NCI-H526 (cell line): ENCODE data around the gene TNFRSF25.

ENCODE experiments used
- DNase-seq, 2 experiments: peaks; one replicate each; lab custom pipeline; 2025; lab: John Stamatoyannopoulos, UW

TNFRSF25 gene

DNA sequence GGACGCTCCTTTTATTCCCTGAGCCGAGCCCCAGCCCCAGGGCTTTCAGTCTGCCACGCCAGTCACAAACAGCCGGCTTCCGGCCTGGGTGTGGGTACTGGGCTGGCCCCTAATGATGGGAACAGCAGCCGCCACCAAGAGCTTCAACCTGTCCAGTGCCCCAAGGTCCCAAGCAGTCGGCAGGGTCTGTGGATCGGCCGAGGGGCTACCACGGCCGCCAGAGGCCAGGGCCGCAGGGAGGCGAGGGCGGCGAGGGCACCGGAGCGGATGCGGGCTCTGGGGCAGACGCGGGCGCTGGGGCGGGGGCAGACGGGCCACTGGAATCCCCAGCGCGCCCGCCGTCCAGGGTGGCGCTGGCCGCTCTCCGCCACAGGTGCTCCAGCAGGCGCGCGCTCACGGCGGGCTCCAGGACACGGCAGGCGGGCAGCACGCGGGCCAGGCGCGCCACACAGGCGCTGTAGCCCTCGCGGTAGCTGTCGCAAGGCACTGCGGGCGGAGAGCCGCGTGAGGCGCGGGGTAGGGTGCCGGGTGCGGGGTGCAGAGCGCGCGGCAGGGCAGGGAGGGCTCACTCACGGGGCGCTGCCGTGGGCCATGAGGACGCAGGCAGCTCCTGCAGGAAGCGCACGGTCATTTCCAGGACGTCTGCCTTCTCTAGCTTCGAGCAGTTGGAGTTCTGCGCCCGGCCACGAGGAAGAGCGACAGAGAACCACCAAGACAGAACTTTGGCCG lies 47.1 kb downstream of the TNFRSF25 start:
- DNase-seq: peak in 1 of 2 experiments; percentile 69

GRCh38 chr1:6417961-6418667 lies 47.9 kb downstream of the TNFRSF25 start:
- no peak for DNase-seq

DNA sequence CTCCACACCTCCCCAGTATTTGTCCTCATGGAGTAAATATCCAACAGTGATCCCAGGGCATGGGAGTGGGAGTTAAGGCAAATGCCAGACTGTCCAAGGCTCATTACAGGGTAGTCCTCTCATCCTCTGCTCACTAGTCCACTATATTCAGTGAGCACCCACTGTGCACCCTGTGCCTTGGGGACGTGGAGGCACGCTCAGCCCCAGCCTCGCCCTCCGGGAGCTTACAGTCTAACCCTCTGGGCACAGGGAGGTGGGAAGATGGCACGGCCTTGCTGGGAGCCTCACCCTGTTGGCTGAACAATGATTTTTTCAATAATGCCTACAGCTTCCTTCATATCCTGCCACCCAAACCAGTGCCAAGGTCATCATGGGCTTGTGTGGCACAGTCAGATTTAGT lies 49.1 kb downstream of the TNFRSF25 start:
- DNase-seq: no peak

DNA sequence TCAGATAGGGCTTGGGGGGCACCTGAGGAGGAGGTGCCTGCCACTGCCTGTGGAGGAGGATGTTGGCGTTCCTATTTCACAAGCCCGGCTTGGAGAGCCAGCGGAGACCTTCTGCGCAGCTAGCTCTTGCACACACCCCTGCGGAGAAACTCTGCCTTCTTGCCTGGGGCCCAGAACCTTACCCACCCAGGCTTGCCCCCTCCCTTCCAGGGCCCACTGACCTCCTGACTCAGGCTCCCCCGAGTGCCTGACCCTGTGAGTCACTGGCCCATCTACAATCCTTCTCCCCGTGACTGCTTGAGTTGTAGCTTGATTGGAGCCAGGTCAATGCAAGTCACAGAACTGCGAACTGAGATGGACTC lies 49.7 kb downstream of the TNFRSF25 start:
- no peak for DNase-seq

GRCh38 chr1:6414881-6415626 lies 50.9 kb downstream of the TNFRSF25 start:
- no peak for DNase-seq

DNA sequence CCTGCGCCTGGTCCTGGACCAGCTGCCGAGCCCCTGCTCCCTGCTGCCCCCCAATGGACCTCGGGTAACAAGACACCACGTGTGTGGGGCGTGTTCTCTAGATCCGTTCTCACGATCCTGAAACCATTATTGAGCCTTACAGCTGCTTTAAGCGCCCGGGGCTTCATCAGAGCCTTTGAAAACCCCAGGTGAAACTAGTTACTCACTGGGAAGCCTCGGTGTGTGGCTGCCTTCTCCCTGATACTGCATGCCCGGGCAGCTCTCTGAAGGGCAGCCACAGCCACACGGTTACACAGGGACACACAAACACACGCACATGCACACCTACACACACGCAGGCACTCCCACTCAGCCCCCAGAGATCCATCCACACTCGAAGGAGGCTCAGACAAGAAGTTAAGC lies 51.5 kb downstream of the TNFRSF25 start:
- DNase-seq: peak; percentile 66 to 83

DNA sequence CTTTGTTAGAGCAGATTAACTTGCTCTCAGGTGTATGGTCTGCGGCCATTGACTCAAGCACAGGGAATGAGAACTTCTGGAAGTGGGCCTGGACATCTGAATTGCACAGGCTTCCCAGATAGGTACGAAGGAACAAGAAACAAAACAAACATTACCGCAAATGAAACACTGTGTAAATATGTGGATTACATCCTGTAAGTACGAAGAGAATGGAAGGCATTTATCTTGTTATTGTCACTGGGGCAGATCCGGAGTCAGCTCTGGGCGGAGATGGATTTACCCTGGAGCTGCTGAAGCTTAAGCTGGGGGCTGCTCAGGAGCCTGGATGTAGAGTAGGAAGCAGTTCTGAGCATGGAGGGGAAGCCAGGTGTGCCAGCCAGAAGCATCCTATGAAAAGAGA lies 53.1 kb downstream of the TNFRSF25 start:
- no peak for DNase-seq
